GM12878 (cell line): ENCODE measurements around the gene NOC4L. TPM values are rescaled to one million over a fixed set of nuclear protein-coding genes. Genes with fewer than 3 reads are reported as not detected.

Experiments
- ATAC-seq: fragments of 200-7000 bp; cut with Tn5 transposase; 3 replicates; pipeline ENCODE4 v1.9.1; 2020; ENCODE audit warnings: mild to moderate bottlenecking, moderate library complexity
- BruUV-seq: library from RNA; stranded (reverse); fragments of 400-500 nt; replicated peaks from 2 replicates; lab custom pipeline; 2021; lab: Mats Ljungman, UMichigan
- CTCF ChIA-PET: fragments of 300-600 bp; sonication (Branson Sonifier 250); formaldehyde crosslinking; extraction: SDS; loops from one replicate; lab custom pipeline; 2021; ENCODE audit warnings: inconsistent platforms; lab: Yijun Ruan, JAX
- POLR2A ChIA-PET: fragments of 350-600 bp; formaldehyde crosslinking; extraction: SDS; loops from one replicate; lab custom pipeline; 2021; ENCODE audit warnings: inconsistent platforms; lab: Charles Lee
- RAD21 ChIA-PET: fragments of 300-600 bp; sonication (Branson Sonifier 250); formaldehyde crosslinking; loops from one replicate; lab custom pipeline; 2023; ENCODE audit warnings: antibody characterized with exemption; ENCODE audit not compliant: unreplicated experiment; lab: Charles Lee
- SMC1A ChIA-PET: fragments of 300-600 bp; sonication (Branson Sonifier 250); formaldehyde crosslinking; loops from one replicate; lab custom pipeline; 2023; ENCODE audit not compliant: unreplicated experiment, uncharacterized antibody; lab: Charles Lee
- DNase-seq: peaks from one replicate; pipeline ENCODE4 v3.0.0-alpha.2; 2011; ENCODE audit warnings: low read depth, low spot score
- FAIRE-seq: peaks from 3 replicates; lab custom pipeline; 2011; peaks lifted over from hg19 to GRCh38; lab: Jason Lieb, UNC
- H2AFZ ChIP-seq: 2 replicates; pipeline ENCODE4 v1.6.0; 2011; ENCODE audit warnings: low read depth, low read length, control low read depth; ENCODE audit not compliant: control insufficient read depth
- H3K27ac ChIP-seq: 2 replicates; pipeline ENCODE4 v1.5.1; 2011; ENCODE audit warnings: control low read depth; ENCODE audit not compliant: control insufficient read depth, insufficient read depth
- H3K27me3 ChIP-seq, 2 experiments: replicated peaks in 1 of 2; 2 replicates each; pipeline versions ENCODE4 v1.6.0 to v1.6.1; 2011; ENCODE audit warnings: low read length in 1 of 2; ENCODE audit not compliant: control insufficient read depth in 2 of 2, insufficient read depth in 2 of 2
- H3K36me3 ChIP-seq, 2 experiments: 2 replicates each; pipeline ENCODE4 v1.5.1; 2011; ENCODE audit warnings: low read length in 1 of 2; ENCODE audit not compliant: control insufficient read depth in 2 of 2, insufficient read depth in 2 of 2
- H3K4me1 ChIP-seq: 2 replicates; pipeline ENCODE4 v1.6.1; 2011; ENCODE audit warnings: mild to moderate bottlenecking, low read length, moderate library complexity, mixed read lengths; ENCODE audit not compliant: control insufficient read depth, insufficient read depth
- H3K4me2 ChIP-seq: 2 replicates; pipeline ENCODE4 v1.6.0; 2011; ENCODE audit warnings: control low read depth; ENCODE audit not compliant: control insufficient read depth, insufficient read depth
- H3K4me3 ChIP-seq: fragments of 200-600 bp; sonication (generic); 2 replicates; pipeline ENCODE4 v1.5.1; 2016
- H3K79me2 ChIP-seq: 2 replicates; pipeline ENCODE4 v1.6.0; 2011; ENCODE audit warnings: low read length; ENCODE audit not compliant: control insufficient read depth, insufficient read depth
- H3K9ac ChIP-seq: 2 replicates; pipeline ENCODE4 v1.8.0; 2011; ENCODE audit warnings: low read length, control low read depth, mixed read lengths; ENCODE audit not compliant: control insufficient read depth, insufficient read depth
- H3K9me3 ChIP-seq: replicated peaks from 3 replicates; pipeline ENCODE4 v1.5.1; 2011; ENCODE audit warnings: mild to moderate bottlenecking, low read length; ENCODE audit not compliant: control insufficient read depth, insufficient read depth
- H4K20me1 ChIP-seq: 2 replicates; pipeline ENCODE4 v1.6.0; 2011; ENCODE audit not compliant: control insufficient read depth, insufficient read depth
- BACH1 ChIP-seq: fragments of 450-650 bp; IDR thresholded peaks from 2 replicates; pipeline ENCODE4 v1.6.1; 2017; ENCODE audit warnings: mild to moderate bottlenecking, borderline replicate concordance
- CEBPB ChIP-seq, 2 experiments: fragments of 150-350 bp in 1 of 2; IDR thresholded peaks; 2 replicates each; pipeline ENCODE4 v1.6.1; 2012 to 2014; ENCODE audit warnings: low read depth in 2 of 2, low read length in 2 of 2, borderline replicate concordance in 1 of 2, inconsistent platforms in 1 of 2
- ETV6 ChIP-seq, 2 experiments: fragments of 450-650 bp in 1 of 2; IDR thresholded peaks in 1 of 2; conservative IDR thresholded peaks in 1 of 2; 2 replicates each; pipeline ENCODE4 v1.6.1; 2014; ENCODE audit warnings: antibody characterized with exemption in 1 of 2, borderline replicate concordance in 1 of 2, low read depth in 1 of 2, mild to moderate bottlenecking in 1 of 2, moderate library complexity in 1 of 2
- FOS ChIP-seq: IDR thresholded peaks from 3 replicates; pipeline ENCODE4 v1.6.1; 2011; ENCODE audit warnings: borderline replicate concordance; ENCODE audit not compliant: insufficient read length; ENCODE audit errors: extremely low read depth
- IKZF2 ChIP-seq, 2 experiments: fragments of 450-650 bp; IDR thresholded peaks; 2 replicates each; pipeline ENCODE4 v1.6.1; 2017; ENCODE audit warnings: mild to moderate bottlenecking in 2 of 2, moderate library complexity in 2 of 2
- MYC ChIP-seq: IDR thresholded peaks from 2 replicates; pipeline ENCODE4 v1.6.1; 2011; ENCODE audit warnings: mild to moderate bottlenecking, low read length, moderate library complexity, inconsistent platforms; ENCODE audit not compliant: insufficient read depth, insufficient replicate concordance, insufficient read length, severe bottlenecking
- POLR2AphosphoS2 ChIP-seq: IDR thresholded peaks from 2 replicates; pipeline ENCODE4 v1.6.1; 2011; ENCODE audit warnings: low read depth, mild to moderate bottlenecking, low read length, improper control_type of control experiment, moderate library complexity
- POU2F2 ChIP-seq: IDR thresholded peaks from 3 replicates; pipeline ENCODE4 v1.6.1; 2011; ENCODE audit warnings: low read depth, mild to moderate bottlenecking, low read length, borderline replicate concordance
- RFX5 ChIP-seq: IDR thresholded peaks from 2 replicates; pipeline ENCODE4 v1.6.1; 2011; ENCODE audit warnings: low read depth, low read length, improper control_type of control experiment
- SRF ChIP-seq, 2 experiments: IDR thresholded peaks; 2 replicates each; pipeline ENCODE4 v1.6.1; 2011; ENCODE audit warnings: low read depth in 2 of 2, low read length in 2 of 2, mild to moderate bottlenecking in 1 of 2, moderate library complexity in 1 of 2
- SUZ12 ChIP-seq: fragments of 200-600 bp; sonication (generic); IDR thresholded peaks from one replicate; pipeline ENCODE4 v1.6.1; 2018; ENCODE audit warnings: antibody characterized with exemption, mild to moderate bottlenecking; ENCODE audit not compliant: unreplicated experiment
- YBX1 ChIP-seq: fragments of 450-650 bp; IDR thresholded peaks from 2 replicates; pipeline ENCODE4 v1.6.1; 2016; ENCODE audit warnings: antibody characterized with exemption
- ZNF622 ChIP-seq: fragments of 450-650 bp; IDR thresholded peaks from 2 replicates; pipeline ENCODE4 v1.6.1; 2017; ENCODE audit warnings: mild to moderate bottlenecking, inconsistent platforms
- WGBS: methylation state at CpG from one replicate; pipeline ENCODE4 v1.1.6; 2016; ENCODE audit warnings: low lambda C conversion rate; ENCODE audit not compliant: insufficient replicate concordance, insufficient coverage; ENCODE audit errors: missing lambda C conversion rate; 5-methylcytosine and 5-hydroxymethylcytosine counted together
- in situ Hi-C: fragments of 300-500 bp; cut with MboI; formaldehyde crosslinking; loops from 9 replicates; pipeline ENCODE4 v1.14.3; 2018; ENCODE audit warnings: mixed read lengths
- intact Hi-C: fragments of 100-400 bp; cut with micrococcal nuclease; formaldehyde crosslinking; loops from one replicate; pipeline ENCODE4 v1.14.2; 2022; ENCODE audit not compliant: unreplicated experiment
- polyA plus RNA-seq, 11 experiments: library from polyadenylated mRNA; depleted of rRNA in 4 of 11; unstranded in 6 of 11; stranded (reverse) in 5 of 11; fragments of >200 nt; fragmentation: Nextera tagmentation in 4 of 11; fragmentation: Illumina TruSeq in 1 of 11; extraction: Ambion mirVana in 4 of 11; extraction: Trizol in 1 of 11; gene quantifications; 1 replicate in 1 of 11; 2 replicates in 10 of 11; pipeline versions ENCODE4 v1.2.1 to v1.2.3, GENCODE V29; 2011 to 2016; ENCODE audit warnings: inconsistent platforms in 2 of 11, missing spikeins in 2 of 11, low read depth in 1 of 11
- total RNA-seq, 4 experiments: library from RNA; depleted of rRNA in 3 of 4; stranded (reverse); fragments of >200 nt in 3 of 4; fragmentation: Illumina TruSeq in 1 of 4; extraction: Trizol in 1 of 4; gene quantifications; 2 replicates each; pipeline versions ENCODE4 v1.2.1 to v1.2.3, GENCODE V29; 2013 to 2021
- TF ChIP-seq, protein P1 (sequence below): IDR thresholded peaks from 2 replicates; pipeline ENCODE4 v1.6.1; 2011; ENCODE audit warnings: borderline replicate concordance, low read depth, mild to moderate bottlenecking, moderate library complexity, low read length; ENCODE audit not compliant: insufficient read depth, poor library complexity, severe bottlenecking
- TF ChIP-seq, protein P2 (sequence below), 3 experiments: IDR thresholded peaks in 2 of 3; conservative IDR thresholded peaks in 1 of 3; 2 replicates each; pipeline ENCODE4 v1.5.1; 2011; ENCODE audit warnings: low read depth in 3 of 3, low read length in 3 of 3, mild to moderate bottlenecking in 3 of 3, control low read depth in 2 of 3, moderate library complexity in 2 of 3, inconsistent platforms in 1 of 3, mixed read lengths in 1 of 3; ENCODE audit not compliant: control insufficient read depth in 2 of 3, insufficient read depth in 1 of 3; ENCODE audit errors: extremely low read depth in 1 of 3

The NOC4L gene
- total and polyA plus RNA-seq, 10 of the 15 experiments (the other 5 are each of a cell fraction or from before 2014, with no cell fraction given) = 0.72 to 68.2 (median 15.2) TPM

DNA sequence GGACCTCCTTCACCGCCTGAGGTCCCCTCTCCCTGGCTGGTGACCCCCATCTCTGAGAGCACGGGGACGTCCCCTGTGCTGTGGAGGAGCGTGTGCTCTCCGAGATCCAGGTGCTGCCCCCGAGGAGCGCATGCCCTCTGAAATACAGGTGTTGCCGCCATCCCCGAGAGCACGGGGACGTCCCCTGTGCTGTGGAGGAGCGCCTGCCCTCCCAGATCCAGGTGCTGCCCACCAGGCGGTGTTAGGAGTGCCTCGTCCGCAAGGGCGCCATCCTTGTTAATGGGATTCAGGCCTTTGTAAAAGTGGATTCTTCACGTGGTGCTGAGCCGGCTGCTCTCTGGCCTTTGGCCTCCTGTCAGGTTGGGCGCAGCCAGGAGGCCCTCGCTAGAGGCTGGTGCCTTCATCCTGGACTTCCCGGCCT is 10.1 kb downstream of the NOC4L start:
- Histone ChIP-seq H3K79me2 (no peaks in the 10 kb centered on the region), H3K36me3 (peaks cover 3 to 12% of the 10 kb centered on the region in 2 experiments), H3K4me3 (no peak overlapping the region)
- POLR2A ChIA-PET = interaction anchor here (0.5 kb wide), 1 partner anchor 615 kb away, joined by 3 read pairs; no protein-coding TSS in a partner anchor
- SMC1A ChIA-PET = interaction anchor here (1.1 kb wide), 2 partner anchors 65 to 460 kb away, joined by 4 read pairs; no protein-coding TSS in a partner anchor
- FAIRE-seq = no peak
- 78% methylated on average over 21 of the region's 21 CpGs for WGBS
- CTCF ChIA-PET = interaction anchor here (0.6 to 1.6 kb wide), 14 partner anchors 9 to 461 kb away, joined by 3 to 9 read pairs (median 4); no protein-coding TSS in a partner anchor
- TF ChIP-seq BACH1 (no peak), POU2F2 (no peak), ZNF622 (no peak), POLR2AphosphoS2 (no peak), IKZF2 (IDR thresholded peaks at IDR 0.05) (no peak), RFX5 (no peak), SRF (IDR thresholded peaks at IDR 0.05; ENCODE audit: low read depth in 2 of 2, low read length in 2 of 2) (no peak), YBX1 (no peak), MYC (no peak), ETV6 (conservative IDR thresholded peaks at IDR 0.05 in 1 of 2, IDR thresholded peaks at IDR 0.05 in 1 of 2; ENCODE audit: borderline replicate concordance in 1 of 2, low read depth in 1 of 2) (no peak), CEBPB (IDR thresholded peaks at IDR 0.05; ENCODE audit: borderline replicate concordance in 1 of 2, low read depth in 2 of 2, low read length in 2 of 2) (no peak), FOS (no peak), SUZ12 (no peak)
- TF ChIP-seq, protein P1, sequence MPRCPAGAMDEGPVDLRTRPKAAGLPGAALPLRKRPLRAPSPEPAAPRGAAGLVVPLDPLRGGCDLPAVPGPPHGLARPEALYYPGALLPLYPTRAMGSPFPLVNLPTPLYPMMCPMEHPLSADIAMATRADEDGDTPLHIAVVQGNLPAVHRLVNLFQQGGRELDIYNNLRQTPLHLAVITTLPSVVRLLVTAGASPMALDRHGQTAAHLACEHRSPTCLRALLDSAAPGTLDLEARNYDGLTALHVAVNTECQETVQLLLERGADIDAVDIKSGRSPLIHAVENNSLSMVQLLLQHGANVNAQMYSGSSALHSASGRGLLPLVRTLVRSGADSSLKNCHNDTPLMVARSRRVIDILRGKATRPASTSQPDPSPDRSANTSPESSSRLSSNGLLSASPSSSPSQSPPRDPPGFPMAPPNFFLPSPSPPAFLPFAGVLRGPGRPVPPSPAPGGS = no peak
- TF ChIP-seq, protein P2, sequence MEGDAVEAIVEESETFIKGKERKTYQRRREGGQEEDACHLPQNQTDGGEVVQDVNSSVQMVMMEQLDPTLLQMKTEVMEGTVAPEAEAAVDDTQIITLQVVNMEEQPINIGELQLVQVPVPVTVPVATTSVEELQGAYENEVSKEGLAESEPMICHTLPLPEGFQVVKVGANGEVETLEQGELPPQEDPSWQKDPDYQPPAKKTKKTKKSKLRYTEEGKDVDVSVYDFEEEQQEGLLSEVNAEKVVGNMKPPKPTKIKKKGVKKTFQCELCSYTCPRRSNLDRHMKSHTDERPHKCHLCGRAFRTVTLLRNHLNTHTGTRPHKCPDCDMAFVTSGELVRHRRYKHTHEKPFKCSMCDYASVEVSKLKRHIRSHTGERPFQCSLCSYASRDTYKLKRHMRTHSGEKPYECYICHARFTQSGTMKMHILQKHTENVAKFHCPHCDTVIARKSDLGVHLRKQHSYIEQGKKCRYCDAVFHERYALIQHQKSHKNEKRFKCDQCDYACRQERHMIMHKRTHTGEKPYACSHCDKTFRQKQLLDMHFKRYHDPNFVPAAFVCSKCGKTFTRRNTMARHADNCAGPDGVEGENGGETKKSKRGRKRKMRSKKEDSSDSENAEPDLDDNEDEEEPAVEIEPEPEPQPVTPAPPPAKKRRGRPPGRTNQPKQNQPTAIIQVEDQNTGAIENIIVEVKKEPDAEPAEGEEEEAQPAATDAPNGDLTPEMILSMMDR (IDR thresholded peaks at IDR 0.05 in 2 of 3, conservative IDR thresholded peaks at IDR 0.05 in 1 of 3; ENCODE audit: control insufficient read depth in 2 of 3, extremely low read depth in 1 of 3, insufficient read depth in 1 of 3, low read depth in 3 of 3, low read length in 3 of 3) = no peak
- TF ChIP-seq, all 136 proteins: peak for 0
- no peak overlapping the region for H3K4me2 ChIP-seq
- ATAC-seq = peak; percentile 30
- in situ Hi-C loops = no loop called here
- H3K9ac ChIP-seq = no peak overlapping the region
- no peaks in the 10 kb centered on the region for H3K4me1 ChIP-seq
- RAD21 ChIA-PET = interaction anchor here (1.0 kb wide), 4 partner anchors 65 to 460 kb away, joined by 5 to 6 read pairs (median 6); no protein-coding TSS in a partner anchor
- peaks cover 8% of the 10 kb centered on the region for H3K9me3 ChIP-seq
- no peaks in the 10 kb centered on the region for H3K27me3 ChIP-seq
- DNase-seq = no peak
- no TSS peak for BruUV-seq
- peaks cover 3% of the 10 kb centered on the region; the same call in 1 of the 2 replicates for H4K20me1 ChIP-seq
- no peak overlapping the region for H3K27ac ChIP-seq
- H2AFZ ChIP-seq = no peak overlapping the region
- intact Hi-C loops = loop anchor here (1.0 to 5.0 kb wide), 4 partner anchors 64 to 461 kb away; no protein-coding TSS in a partner anchor
